GM18867 (cell line): ENCODE data around the gene IQCE.
"Not testable (repeated sequence)": the region's sequence is repeated elsewhere in the genome, so short reads cannot be mapped to it uniquely, and the experiment has no call there.

Source experiments
- ATAC-seq: cut with Tn5 transposase; IDR thresholded peaks from one replicate; pipeline ENCODE4 v1.9.1; 2021; ENCODE audit warnings: mild to moderate bottlenecking, moderate library complexity; ENCODE audit not compliant: unreplicated experiment

IQCE gene

DNA sequence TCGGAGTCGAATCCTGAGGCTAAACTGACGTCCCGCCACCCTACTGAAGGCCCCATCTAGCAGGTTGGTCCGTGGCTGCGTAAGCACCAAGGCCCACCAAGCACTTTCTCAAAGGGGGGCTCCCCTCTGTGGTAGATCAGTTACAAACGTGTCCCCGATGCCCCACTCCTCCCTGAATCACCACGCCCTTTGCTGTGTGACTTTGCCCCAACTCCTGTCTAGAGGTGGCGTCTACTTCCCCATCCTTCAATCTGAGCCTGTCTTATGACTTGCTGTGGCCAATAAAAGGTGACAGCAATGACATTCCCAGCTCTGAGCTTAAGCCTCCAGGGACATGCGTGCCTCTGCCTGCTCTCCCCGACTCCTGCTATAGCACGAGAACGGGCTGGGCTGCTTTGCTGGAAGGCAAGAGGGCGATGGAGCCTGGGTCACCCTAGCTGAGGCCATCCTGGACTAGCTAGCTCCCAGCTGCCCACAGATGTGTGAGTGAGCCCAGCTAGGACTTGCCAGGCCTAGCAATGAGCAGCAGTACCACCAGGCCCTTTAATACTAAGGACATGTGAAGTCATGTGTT is 26.5 kb upstream of the IQCE start:
- not testable (repeated sequence) for ATAC-seq

- not testable (repeated sequence) for ATAC-seq
These were observed 26.0 kb upstream of the IQCE start for GRCh38 chr7:2532816-2533215.

DNA sequence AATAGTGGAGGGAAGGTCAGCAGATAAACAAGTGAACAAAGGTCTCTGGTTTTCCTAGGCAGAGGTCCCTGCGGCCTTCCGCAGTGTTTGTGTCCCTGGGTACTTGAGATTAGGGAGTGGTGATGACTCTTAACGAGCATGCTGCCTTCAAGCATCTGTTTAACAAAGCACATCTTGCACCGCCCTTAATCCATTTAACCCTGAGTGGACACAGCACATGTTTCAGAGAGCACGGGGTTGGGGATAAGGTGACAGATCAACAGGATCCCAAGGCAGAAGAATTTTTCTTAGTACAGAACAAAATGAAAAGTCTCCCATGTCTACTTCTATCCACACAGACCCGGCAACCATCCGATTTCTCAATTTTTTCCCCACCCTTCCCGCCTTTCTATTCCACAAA is 25.2 kb upstream of the IQCE start:
- ATAC-seq = not testable (repeated sequence)

DNA sequence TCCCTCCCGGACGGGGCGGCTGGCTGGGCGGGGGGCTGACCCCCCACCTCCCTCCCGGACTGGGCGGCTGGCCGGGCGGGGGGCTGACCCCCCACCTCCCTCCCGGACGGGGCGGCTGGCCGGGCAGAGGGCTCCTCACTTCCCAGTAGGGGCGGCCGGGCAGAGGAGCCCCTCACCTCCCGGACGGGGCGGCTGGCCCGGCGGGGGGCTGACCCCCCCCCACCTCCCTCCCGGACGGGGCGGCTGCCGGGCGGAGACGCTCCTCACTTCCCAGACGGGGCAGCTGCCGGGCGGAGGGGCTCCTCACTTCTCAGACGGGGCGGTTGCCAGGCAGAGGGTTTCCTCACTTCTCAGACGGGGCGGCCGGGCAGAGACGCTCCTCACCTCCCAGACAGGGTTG is 24.6 kb upstream of the IQCE start:
- ATAC-seq = not testable (repeated sequence)

- not testable (repeated sequence) for ATAC-seq
These were observed 22.7 kb upstream of the IQCE start for GRCh38 chr7:2535872-2536627.

DNA sequence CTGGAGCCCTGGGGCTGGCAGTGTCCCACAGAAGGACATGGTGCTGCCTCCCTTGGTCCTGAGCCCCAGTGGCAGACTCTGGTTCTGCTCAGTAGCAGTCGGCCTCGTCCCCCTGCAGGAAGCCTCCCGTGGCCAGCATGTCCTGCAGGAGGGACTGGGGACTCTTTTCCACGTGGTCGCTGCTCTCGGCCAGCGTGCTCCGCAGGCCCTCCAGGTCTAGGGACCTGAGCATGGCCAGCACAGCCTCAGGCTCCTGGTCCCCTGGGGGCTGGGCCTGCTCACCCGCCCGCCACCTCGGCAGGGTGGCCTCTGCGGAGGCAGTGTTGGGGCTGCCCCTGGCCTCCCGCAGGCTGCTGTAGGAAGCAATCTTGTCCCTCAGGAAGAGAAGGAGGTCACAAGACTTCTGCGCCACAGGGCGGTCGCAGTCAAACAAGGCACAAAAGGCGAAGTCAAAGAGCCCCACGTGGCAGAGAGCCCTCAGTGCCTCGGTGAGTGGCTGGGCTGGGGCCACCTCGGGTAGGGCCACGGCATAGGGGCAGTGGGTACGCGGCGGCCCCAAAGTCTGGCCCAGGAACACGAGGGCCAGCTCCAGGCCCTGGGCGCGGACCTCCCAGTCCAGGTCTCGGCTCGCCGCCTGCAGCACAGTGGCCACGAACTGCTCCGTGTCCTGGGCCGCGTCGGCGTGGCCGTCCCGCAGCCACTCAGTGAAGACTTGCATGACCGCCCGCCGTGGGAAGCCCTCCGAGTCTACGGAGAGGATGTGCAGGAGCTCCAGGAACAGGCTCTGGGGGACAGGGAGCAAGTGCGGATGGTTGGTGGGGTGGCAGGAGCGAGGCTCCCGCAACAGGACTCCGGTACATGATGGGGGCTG is 20.6 kb upstream of the IQCE start:
- ATAC-seq = no peak

DNA sequence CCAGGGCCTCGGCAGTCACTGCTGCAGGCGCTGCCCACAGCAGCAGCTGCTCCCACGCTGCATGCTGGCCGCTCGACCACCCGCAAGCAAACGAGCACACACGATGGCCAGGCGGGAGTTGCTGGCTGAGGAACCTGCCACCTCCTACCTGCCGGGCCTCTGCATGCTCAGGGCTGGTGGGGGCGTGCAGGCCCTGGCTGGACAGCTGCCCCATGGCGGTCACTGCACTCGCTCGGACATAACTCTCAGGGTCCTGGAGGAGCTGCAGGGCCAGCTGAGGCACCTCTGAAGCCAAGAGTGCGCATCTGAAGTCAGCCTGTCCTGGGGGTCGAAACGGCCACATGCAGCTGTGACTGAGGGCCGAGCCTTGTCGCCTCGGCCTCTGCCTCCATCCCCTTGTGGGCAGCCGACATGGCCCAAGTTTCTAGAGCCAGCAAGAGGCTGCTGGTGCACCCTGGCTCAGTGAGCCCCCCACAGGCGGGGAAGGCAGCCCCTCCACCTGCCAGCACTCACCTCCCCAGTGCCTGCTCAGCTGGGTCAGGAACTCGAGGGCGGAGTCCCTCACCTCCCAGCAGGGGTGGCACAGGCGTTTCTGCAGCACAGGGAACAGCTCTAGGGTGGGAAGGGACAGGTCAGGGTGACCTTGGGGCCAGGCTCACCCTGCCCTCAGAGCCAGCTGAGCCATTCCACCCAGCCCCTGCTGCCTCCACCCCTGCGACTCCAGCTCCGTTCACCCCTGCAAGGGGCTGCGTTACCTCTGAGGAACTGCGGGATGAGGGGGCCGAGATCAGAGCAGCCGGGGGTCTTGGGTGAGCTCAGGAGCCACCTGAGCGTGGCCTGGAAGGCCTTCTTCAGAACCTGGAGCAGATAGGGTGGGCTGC is 19.5 kb upstream of the IQCE start:
- ATAC-seq = no peak

DNA sequence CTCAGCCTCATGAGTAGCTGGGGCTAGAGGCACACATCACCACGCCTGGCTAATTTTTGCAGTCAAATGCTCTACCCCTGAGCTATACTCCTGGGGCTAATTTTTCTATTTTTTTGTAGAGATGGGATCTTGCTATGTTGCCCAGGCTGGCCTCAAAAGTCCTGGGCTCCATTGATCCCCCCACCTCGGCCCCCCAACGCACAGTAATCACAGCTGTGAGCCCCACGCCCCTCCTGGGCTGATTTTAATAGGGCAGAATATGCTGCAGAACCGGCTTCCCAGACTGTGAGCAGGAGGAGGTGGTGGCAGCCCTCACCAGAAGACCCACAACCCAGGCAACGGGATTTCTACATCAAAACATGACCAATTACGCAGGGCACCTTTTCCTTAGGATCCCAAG is 18.6 kb upstream of the IQCE start:
- ATAC-seq = no peak

DNA sequence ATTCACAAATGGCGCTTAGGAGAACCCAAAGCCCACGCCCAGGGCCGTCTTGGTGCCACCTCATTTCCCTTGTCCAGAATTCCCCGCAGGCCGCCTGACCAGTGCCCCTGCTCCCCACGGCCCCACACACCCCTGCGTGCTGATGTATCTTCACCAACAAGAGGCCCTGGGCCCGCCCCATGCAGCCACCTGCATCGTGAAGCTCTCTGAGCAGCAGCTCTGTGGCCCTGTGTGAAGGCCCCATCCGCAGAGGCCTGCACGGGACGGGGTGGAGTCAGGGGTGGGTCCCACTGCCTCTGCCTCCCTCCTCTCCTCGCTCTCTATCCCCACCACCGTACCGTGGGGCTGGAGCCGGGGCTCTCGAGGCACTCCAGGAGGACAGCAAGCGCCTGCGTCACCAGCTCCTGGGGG is 18.1 kb upstream of the IQCE start:
- ATAC-seq = no peak

GRCh38 chr7:2541291-2542010 is 17.3 kb upstream of the IQCE start:
- ATAC-seq = no peak

DNA sequence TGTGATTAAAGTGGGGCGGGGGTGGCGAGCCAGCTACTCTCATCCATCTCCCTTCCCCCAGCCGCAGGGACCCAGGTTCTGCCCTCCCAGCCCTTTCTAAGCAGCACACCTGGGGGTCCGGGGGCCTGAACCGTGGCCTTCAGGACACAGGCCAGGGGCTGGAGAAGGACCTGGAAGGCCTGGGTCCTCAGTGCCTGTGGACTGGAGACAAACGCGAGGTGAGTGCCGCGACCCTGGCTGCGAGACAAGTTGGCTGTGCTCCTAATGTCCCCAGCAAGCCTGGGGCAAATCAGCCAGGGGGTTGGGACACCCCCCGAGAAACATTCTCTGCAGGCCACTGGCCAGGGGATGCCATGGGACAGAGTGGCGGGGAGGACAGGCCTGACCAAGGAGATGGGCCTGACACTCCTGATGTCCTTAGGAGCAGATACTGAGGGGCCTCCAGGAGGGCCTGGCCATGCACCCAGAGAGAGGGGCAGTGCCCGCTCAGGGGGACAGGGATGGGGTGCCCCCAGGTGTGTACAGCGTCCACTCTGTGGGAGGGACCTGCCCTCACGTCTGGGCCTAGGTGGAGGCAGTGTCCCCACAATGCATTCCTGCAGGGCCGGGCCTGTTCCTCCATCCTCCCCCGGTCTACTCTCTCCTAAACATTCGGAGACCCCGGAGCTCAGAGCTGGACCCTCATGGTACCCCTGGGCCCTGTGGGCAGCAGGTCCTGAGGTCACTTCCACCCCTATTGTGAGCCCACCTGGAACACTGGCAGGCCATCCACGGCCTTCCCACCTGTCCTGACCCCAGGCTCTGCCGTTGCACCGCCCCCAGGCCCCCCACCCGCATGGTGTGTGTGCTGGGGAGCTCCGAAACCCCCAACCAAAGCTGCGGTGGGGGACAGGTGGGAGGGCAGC is 16.5 kb upstream of the IQCE start:
- no peak for ATAC-seq

- ATAC-seq = no peak
These were observed 15.6 kb upstream of the IQCE start for GRCh38 chr7:2542916-2543871.

- no peak for ATAC-seq
These were observed 14.1 kb upstream of the IQCE start for GRCh38 chr7:2544541-2545188.

- no peak for ATAC-seq
These were observed 12.9 kb upstream of the IQCE start for GRCh38 chr7:2545746-2546425.

DNA sequence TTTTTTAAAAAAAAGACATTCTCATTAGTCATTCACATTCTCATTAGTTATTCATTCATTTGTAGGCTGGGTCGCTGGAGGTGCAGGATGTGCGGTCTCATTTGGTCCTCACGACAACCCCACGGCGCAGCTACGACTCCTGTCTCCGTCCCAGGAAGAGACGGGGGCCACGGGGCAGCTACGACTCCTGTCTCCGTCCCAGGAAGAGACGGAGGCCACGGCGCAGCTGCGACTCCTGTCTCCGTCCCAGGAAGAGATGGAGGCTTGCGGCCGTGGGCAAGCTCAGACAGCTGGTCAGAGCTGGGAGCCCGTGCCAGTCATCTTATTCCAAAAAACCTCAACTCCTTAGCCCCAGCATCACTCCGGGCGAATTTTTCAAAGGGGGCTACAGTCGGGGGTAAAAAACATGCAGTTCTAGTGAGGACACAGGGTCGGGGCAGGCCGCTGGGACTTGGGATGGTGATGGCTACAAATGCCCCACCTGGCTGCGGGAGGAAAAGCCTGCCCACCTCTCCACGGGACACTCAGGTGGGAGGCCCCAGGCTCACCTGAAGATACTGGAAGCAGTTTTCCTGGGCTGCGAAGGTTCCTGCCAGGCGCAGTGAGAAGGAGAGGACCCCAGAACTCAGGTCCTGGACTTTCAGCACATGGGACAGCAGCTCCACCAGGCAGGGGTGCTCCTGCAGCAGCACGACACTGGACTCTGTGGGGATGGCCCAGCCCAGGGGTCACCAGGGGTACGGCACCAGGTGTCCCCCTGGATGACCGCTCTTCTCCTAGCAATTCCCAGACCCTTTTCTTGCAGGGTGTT is 11.8 kb upstream of the IQCE start:
- ATAC-seq = no peak

GRCh38 chr7:2551418-2551817 is 7.4 kb upstream of the IQCE start:
- no peak for ATAC-seq
